Measurements from ENCODE around the gene C19orf53. TPM values are rescaled to one million over a fixed set of nuclear protein-coding genes. Genes with fewer than 3 reads are reported as not detected.
"Not testable (repeated sequence)": the region's sequence is repeated elsewhere in the genome, so short reads cannot be mapped to it uniquely, and the experiment has no call there.

The C19orf53 gene
- total and polyA plus RNA-seq, 5 donors, result 91.3 to 233 (median 105) TPM

DNA sequence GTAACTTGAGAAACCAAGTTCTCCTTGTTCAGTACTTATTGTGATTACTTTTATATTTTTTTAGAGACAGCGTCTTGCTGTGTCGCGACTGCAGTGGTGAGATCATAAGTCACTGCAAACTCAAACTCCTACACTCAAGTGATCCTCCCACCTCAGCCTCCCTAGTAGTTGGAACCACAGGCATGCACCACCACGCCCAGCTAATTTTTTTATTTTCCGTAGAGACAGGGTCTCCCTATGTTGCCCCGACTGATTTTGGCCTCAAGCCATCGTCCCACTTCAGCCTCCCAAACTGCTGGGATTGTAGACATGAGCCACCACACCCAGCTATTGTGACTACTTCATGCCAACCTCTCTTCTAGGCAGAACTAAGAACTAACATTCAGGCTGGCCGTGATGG lies 8.3 kb downstream of the C19orf53 start:
- ATAC-seq (no peak), DNase-seq (no peak)
- no peak overlapping the region for H3K27ac ChIP-seq (ENCODE audit: low read length)
- 73% methylated on average over 8 of the region's 8 CpGs for WGBS
- H3K9me3 ChIP-seq (ENCODE audit: control insufficient read depth, low read length), result no peaks in the 10 kb centered on the region
- no peak overlapping the region for H3K4me3 ChIP-seq (ENCODE audit: low read length)
- no peaks in the 10 kb centered on the region for H3K27me3 ChIP-seq (ENCODE audit: control insufficient read depth, insufficient read depth)
- H3K4me1 ChIP-seq (ENCODE audit: control insufficient read depth, insufficient read depth, low read length), result no peaks in the 10 kb centered on the region
- intact Hi-C loops (cut with DNase I), result loop anchor here in 2 of 4 donors (5.0 kb wide), 1 partner anchor 80 kb away; no protein-coding TSS in a partner anchor

DNA sequence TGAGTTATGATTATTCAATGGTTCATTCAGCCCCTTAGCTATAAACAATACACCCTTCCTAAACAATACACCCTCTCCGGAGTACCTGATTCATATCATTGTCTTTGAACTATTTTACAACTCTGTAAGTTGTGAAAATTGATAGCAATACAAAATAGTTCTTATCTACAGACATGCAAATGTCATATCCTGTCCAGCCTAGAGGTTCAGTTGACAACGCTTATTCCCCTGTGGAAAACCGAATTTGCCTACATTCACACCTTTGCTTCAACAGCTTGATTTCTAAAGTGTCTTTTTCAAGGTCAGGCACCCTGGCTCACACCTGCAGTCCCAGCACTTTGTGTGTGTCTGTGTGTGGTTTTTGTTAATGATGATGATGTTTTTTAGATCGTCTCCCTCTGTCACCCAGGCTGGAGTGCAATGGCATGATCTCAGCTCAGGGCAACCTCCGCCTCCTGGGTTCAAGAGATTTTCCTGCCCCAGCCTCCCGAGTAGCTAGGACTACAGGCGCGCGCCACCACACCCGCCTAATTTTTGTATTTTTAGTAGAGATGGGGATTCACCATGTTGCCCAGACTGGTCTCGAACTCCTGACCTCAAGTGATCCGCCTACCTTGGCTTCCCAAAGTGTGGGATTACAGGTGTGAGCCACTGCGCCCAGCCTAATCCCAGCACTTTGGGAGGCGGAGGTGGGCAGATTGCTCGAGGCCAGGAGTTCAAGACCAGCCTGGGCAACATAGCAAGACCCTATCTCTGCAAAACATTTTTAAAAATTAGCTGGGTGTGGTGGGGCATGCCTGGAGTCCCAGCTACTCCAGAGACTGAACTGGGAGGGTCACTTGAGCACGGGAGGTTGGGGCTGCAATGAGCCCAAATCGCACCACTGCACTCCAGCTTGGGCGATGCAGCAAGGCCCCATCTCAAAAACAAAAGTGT lies 9.6 kb downstream of the C19orf53 start:
- H3K27me3 ChIP-seq (ENCODE audit: control insufficient read depth, insufficient read depth), result no peaks in the 10 kb centered on the region
- ATAC-seq, result peak in 1 of 2 donors; percentile 1
- WGBS, result 85% methylated on average over 18 of the region's 18 CpGs
- H3K4me3 ChIP-seq (ENCODE audit: low read length), result no peak overlapping the region
- no peaks in the 10 kb centered on the region for H3K4me1 ChIP-seq (ENCODE audit: control insufficient read depth, insufficient read depth, low read length)
- no peak overlapping the region for H3K27ac ChIP-seq (ENCODE audit: low read length)
- peak in 1 of 3 donors; percentile 32 for DNase-seq
- intact Hi-C loops (cut with DNase I), result loop anchor here in 3 of 4 donors (2.0 to 5.0 kb wide), 2 partner anchors 78 to 79 kb away; no protein-coding TSS in a partner anchor
- no peaks in the 10 kb centered on the region for H3K9me3 ChIP-seq (ENCODE audit: control insufficient read depth, low read length)

DNA sequence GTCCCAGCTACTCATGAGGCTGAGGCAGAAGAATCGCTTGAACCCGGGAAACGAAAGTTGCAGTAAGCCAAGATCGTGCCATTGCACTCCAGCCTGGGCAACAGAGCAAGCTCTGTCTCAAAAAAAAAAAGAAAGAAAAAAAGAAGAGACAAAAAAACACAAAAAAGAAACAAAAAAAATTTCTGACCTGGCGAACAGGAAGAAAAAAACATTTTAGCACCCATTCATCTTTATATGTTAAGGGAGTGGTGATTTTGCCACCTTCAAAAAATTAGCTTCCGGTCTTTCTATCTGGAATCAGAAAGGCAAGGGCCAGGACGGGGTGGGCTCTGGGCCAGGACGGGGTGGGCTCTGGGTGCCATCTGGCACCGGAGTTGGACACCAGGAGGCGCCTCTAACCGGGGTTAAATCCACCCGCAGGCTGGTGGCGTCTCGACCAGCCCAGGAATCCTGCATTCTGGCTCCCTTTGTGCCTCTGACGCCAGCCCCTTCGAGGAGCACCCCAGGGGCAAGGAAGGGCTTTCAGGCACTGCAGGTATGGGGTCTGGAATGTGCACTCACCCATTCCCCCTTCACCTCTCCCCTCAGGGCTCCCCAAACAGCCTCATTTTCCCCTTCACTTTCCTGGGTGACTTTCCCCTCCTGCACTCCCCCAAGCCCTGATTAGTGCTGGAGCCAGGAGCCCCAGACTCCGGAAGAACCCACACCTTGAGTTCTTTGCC lies 10.6 kb downstream of the C19orf53 start:
- Histone ChIP-seq H3K27me3 (ENCODE audit: control insufficient read depth, insufficient read depth) (no peaks in the 10 kb centered on the region), H3K9me3 (ENCODE audit: control insufficient read depth, low read length) (no peaks in the 10 kb centered on the region), H3K4me1 (ENCODE audit: control insufficient read depth, insufficient read depth, low read length) (no peaks in the 10 kb centered on the region), H3K27ac (ENCODE audit: low read length) (no peak overlapping the region), H3K4me3 (ENCODE audit: low read length) (no peak overlapping the region)
- peak; percentile 79 to 92 (median 91) for DNase-seq
- intact Hi-C loops (cut with DNase I), result loop anchor here (2.0 to 5.0 kb wide), 2 partner anchors 77 to 78 kb away; no protein-coding TSS in a partner anchor
- peak; percentile 51 to 66 for ATAC-seq
- 24% methylated on average over 17 of the region's 17 CpGs for WGBS

- H3K4me3 ChIP-seq (ENCODE audit: low read length), result no peak overlapping the region
- intact Hi-C loops (cut with DNase I), result loop anchor here in 1 of 4 donors (5.0 kb wide), 1 partner anchor 73 kb away; no protein-coding TSS in a partner anchor
- WGBS, result 55% methylated on average over 8 of the region's 8 CpGs
- ATAC-seq, result no peak
- DNase-seq, result peak in 1 of 3 donors; percentile 47
- H3K9me3 ChIP-seq (ENCODE audit: control insufficient read depth, low read length), result no peaks in the 10 kb centered on the region
- H3K4me1 ChIP-seq (ENCODE audit: control insufficient read depth, insufficient read depth, low read length), result no peaks in the 10 kb centered on the region
- H3K27me3 ChIP-seq (ENCODE audit: control insufficient read depth, insufficient read depth), result no peaks in the 10 kb centered on the region
- H3K27ac ChIP-seq (ENCODE audit: low read length), result no peak overlapping the region
Observed at GRCh38 chr19:13788991-13789390, 14.7 kb downstream of the C19orf53 start.

GRCh38 chr19:13790354-13790753 lies 16.1 kb downstream of the C19orf53 start:
- no peak for ATAC-seq
- Histone ChIP-seq H3K27ac (ENCODE audit: low read length) (no peak overlapping the region), H3K4me3 (ENCODE audit: low read length) (no peak overlapping the region), H3K27me3 (ENCODE audit: control insufficient read depth, insufficient read depth) (no peaks in the 10 kb centered on the region), H3K9me3 (ENCODE audit: control insufficient read depth, low read length) (no peaks in the 10 kb centered on the region), H3K4me1 (ENCODE audit: control insufficient read depth, insufficient read depth, low read length) (no peaks in the 10 kb centered on the region)
- intact Hi-C loops (cut with DNase I), result no loop called here
- WGBS, result 64% methylated on average over 8 of the region's 8 CpGs
- no peak for DNase-seq

DNA sequence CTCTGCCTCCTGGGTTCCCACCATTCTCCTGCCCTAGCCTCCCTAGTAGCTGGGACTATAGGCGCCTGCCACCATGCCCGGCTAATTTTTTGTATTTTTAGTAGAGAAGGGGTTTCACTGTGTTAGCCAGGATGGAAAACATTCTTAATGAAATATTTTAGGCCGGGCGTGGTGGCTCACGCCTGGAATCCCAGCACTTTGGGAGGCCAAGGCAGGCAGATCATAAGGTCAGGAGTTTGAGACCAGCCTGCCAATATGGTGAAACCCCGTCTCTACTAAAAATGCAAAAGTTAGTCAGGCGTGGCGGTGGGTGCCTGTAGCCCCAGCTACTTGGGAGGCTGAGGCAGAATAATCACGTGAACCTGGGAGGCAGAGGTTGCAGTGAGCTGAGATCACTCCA lies 19.1 kb downstream of the C19orf53 start:
- H3K4me1 ChIP-seq (ENCODE audit: control insufficient read depth, insufficient read depth, low read length); ATAC-seq; H3K27ac ChIP-seq (ENCODE audit: low read length): not testable (repeated sequence)

GRCh38 chr19:13794398-13794756 lies 20.1 kb downstream of the C19orf53 start:
- DNase-seq, result peak; percentile 83 to 94 (median 89)
- H3K4me3 ChIP-seq (ENCODE audit: low read length), result peak overlapping the region; percentile 60
- peak overlapping the region; percentile 79 for H3K27ac ChIP-seq (ENCODE audit: low read length)
- no peaks in the 10 kb centered on the region for H3K27me3 ChIP-seq (ENCODE audit: control insufficient read depth, insufficient read depth)
- ATAC-seq, result peak; percentile 15 to 17
- WGBS, result 0% methylated on average over 8 of the region's 8 CpGs
- intact Hi-C loops (cut with DNase I), result no loop called here
- H3K9me3 ChIP-seq (ENCODE audit: control insufficient read depth, low read length), result no peaks in the 10 kb centered on the region
- peaks cover 6% of the 10 kb centered on the region for H3K4me1 ChIP-seq (ENCODE audit: control insufficient read depth, insufficient read depth, low read length)

More for the DNA sequence above, 19.1 kb downstream of the C19orf53 start:
- DNase-seq; H3K27me3 ChIP-seq (ENCODE audit: control insufficient read depth, insufficient read depth); H3K9me3 ChIP-seq (ENCODE audit: control insufficient read depth, low read length); H3K4me3 ChIP-seq (ENCODE audit: low read length); intact Hi-C loops (cut with DNase I): not testable (repeated sequence)
- 88% methylated on average over 9 of the region's 9 CpGs for WGBS

DNA sequence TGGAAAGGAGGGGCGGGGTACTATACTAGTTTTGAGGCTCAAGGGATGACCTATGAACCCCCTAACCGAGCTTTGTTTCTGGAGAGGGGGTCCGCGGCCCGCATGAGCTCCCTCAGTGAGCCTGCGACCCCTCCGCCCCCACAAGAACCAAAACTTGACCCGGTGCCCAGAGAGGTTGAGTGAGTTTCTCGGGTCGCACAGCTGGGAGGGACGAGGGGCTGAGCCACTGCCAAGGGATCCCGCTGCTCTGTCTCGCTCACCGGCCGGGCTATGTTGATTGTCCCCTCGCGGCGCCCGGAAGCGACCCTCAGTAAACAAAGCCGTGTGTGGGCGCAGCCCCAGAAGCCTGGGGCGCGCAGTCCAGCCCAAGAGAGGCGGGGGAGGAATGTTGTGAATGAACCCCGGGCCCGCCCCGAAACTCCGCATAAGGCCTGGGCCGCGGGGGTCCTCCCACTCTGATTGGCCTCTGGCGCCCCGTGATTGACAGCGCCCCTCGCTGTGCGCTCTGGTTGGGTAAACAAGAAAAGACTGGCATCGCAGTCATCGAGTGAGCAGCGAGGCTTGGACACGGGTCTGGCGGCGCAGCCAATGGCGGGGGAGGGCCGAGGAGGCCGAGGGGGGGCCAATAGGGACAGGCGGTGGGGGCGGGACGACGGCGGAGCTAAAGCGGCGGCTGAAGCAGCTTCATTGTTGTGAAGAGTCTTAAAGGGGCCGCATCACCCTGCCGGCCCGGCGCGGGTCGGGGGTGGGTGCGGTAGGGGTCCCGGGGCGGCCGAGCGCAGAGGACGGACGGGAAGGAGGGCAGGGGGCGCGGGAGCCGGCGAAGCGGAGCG lies 20.7 kb downstream of the C19orf53 start, which contains the start of gene ZSWIM4:
TSS of gene ZSWIM4 (plus strand) at position 687 of the 833 bp plus-strand sequence. CDS start 206 bp downstream, outside the sequence.
- Histone ChIP-seq H3K4me1 (ENCODE audit: control insufficient read depth, insufficient read depth, low read length) (peaks cover 6% of the 10 kb centered on the region), H3K9me3 (ENCODE audit: control insufficient read depth, low read length) (no peaks in the 10 kb centered on the region), H3K27ac (ENCODE audit: low read length) (peak within 1 kb of the TSS; percentile 86), H3K4me3 (ENCODE audit: low read length) (peak within 1 kb of the TSS; percentile 97), H3K27me3 (ENCODE audit: control insufficient read depth, insufficient read depth) (no peaks in the 10 kb centered on the region)
- intact Hi-C loops (cut with DNase I), result loop anchor here in 3 of 4 donors (5.0 kb wide), 2 partner anchors 37 to 67 kb away; no protein-coding TSS in a partner anchor
- DNase-seq (peak; percentile 99 to 100 (median 100)), ATAC-seq (peak; percentile 97 to 98)
- under 1% methylated on average over 71 of the region's 71 CpGs for WGBS

- Histone ChIP-seq H3K27ac (ENCODE audit: low read length) (peak overlapping the region; percentile 86), H3K9me3 (ENCODE audit: control insufficient read depth, low read length) (no peaks in the 10 kb centered on the region), H3K27me3 (ENCODE audit: control insufficient read depth, insufficient read depth) (no peaks in the 10 kb centered on the region), H3K4me1 (ENCODE audit: control insufficient read depth, insufficient read depth, low read length) (peaks cover 6% of the 10 kb centered on the region), H3K4me3 (ENCODE audit: low read length) (peak overlapping the region; percentile 97)
- peak in 1 of 3 donors; percentile 69 for DNase-seq
- WGBS, result 2% methylated on average over 42 of the region's 42 CpGs
- ATAC-seq, result peak in 1 of 2 donors; percentile 3
- intact Hi-C loops (cut with DNase I), result loop anchor here in 3 of 4 donors (5.0 kb wide), 2 partner anchors 37 to 67 kb away; no protein-coding TSS in a partner anchor
Observed at GRCh38 chr19:13795595-13796300, 21.5 kb downstream of the C19orf53 start.

Data from right cardiac atrium (tissue), 5 donors.